ENCODE results near the gene PDZRN4. TPM values are rescaled to one million over a fixed set of nuclear protein-coding genes. Genes with fewer than 3 reads are reported as not detected.
A peak's percentile ranks its signal among the peaks of the same experiment; 100 is the strongest.
"Not testable (repeated sequence)": the region's sequence is repeated elsewhere in the genome, so short reads cannot be mapped to it uniquely, and the experiment has no call there.

Gene PDZRN4
- total RNA-seq, 1 donor from 2014 or later = not detected

- Histone ChIP-seq H3K4me3 (ENCODE audit: low read depth, low read length) (no peak overlapping the region), H3K36me3 (ENCODE audit: control insufficient read depth, insufficient read depth, low read length) (no peaks in the 10 kb centered on the region), H3K27me3 (ENCODE audit: control insufficient read depth, insufficient read depth, low read length) (no peaks in the 10 kb centered on the region)
- TF ChIP-seq CTCF (IDR thresholded peaks at IDR 0.05; ENCODE audit: insufficient read depth, low read length, severe bottlenecking) = no peak
- FAIRE-seq (no peak), DNase-seq (ENCODE audit: low read depth) (peak; percentile 66)
These were observed 66.1 kb downstream of the PDZRN4 start for GRCh38 chr12:41254004-41254914.

GRCh38 chr12:41263196-41263595 is 75.1 kb downstream of the PDZRN4 start:
- not testable (repeated sequence) for DNase-seq (ENCODE audit: low read depth); H3K27me3 ChIP-seq (ENCODE audit: control insufficient read depth, insufficient read depth, low read length); FAIRE-seq; H3K4me3 ChIP-seq (ENCODE audit: low read depth, low read length); H3K36me3 ChIP-seq (ENCODE audit: control insufficient read depth, insufficient read depth, low read length)

- TF ChIP-seq CTCF (IDR thresholded peaks at IDR 0.05; ENCODE audit: insufficient read depth, low read length, severe bottlenecking) = no peak
- DNase-seq (ENCODE audit: low read depth) (peak; percentile 23), FAIRE-seq (no peak)
- Histone ChIP-seq H3K4me3 (ENCODE audit: low read depth, low read length) (no peak overlapping the region), H3K27me3 (ENCODE audit: control insufficient read depth, insufficient read depth, low read length) (no peaks in the 10 kb centered on the region), H3K36me3 (ENCODE audit: control insufficient read depth, insufficient read depth, low read length) (no peaks in the 10 kb centered on the region)
These were observed 76.2 kb downstream of the PDZRN4 start for GRCh38 chr12:41264281-41264680.

GRCh38 chr12:41269056-41269455 is 80.9 kb downstream of the PDZRN4 start:
- no peak for TF ChIP-seq CTCF (IDR thresholded peaks at IDR 0.05; ENCODE audit: insufficient read depth, low read length, severe bottlenecking)
- FAIRE-seq (no peak), DNase-seq (ENCODE audit: low read depth) (no peak)
- H3K4me3 ChIP-seq (ENCODE audit: low read depth, low read length) = no peak overlapping the region
- H3K27me3 ChIP-seq (ENCODE audit: control insufficient read depth, insufficient read depth, low read length) = no peaks in the 10 kb centered on the region
- H3K36me3 ChIP-seq (ENCODE audit: control insufficient read depth, insufficient read depth, low read length) = no peaks in the 10 kb centered on the region

GRCh38 chr12:41271489-41271888 is 83.4 kb downstream of the PDZRN4 start:
- FAIRE-seq (no peak), DNase-seq (ENCODE audit: low read depth) (no peak)
- TF ChIP-seq CTCF (IDR thresholded peaks at IDR 0.05; ENCODE audit: insufficient read depth, low read length, severe bottlenecking) = no peak
- no peaks in the 10 kb centered on the region for H3K36me3 ChIP-seq (ENCODE audit: control insufficient read depth, insufficient read depth, low read length)
- no peak overlapping the region for H3K4me3 ChIP-seq (ENCODE audit: low read depth, low read length)
- H3K27me3 ChIP-seq (ENCODE audit: control insufficient read depth, insufficient read depth, low read length) = no peaks in the 10 kb centered on the region

- no peak for TF ChIP-seq CTCF (IDR thresholded peaks at IDR 0.05; ENCODE audit: insufficient read depth, low read length, severe bottlenecking)
- Histone ChIP-seq H3K36me3 (ENCODE audit: control insufficient read depth, insufficient read depth, low read length) (no peaks in the 10 kb centered on the region), H3K4me3 (ENCODE audit: low read depth, low read length) (no peak overlapping the region), H3K27me3 (ENCODE audit: control insufficient read depth, insufficient read depth, low read length) (no peaks in the 10 kb centered on the region)
- no peak for DNase-seq (ENCODE audit: low read depth)
- FAIRE-seq = no peak
These were observed 86.5 kb downstream of the PDZRN4 start for GRCh38 chr12:41274643-41275042.
